COLO829 (cell line): ENCODE data around the gene TMPRSS13.
"Not testable (repeated sequence)": the region's sequence is repeated elsewhere in the genome, so short reads cannot be mapped to it uniquely, and the experiment has no call there.

Experiments used
- DNase-seq: peaks from one replicate; pipeline ENCODE4 v3.0.0; 2012; ENCODE audit warnings: low spot score

TMPRSS13 gene

GRCh38 chr11:117929142-117929915, at the start of gene TMPRSS13:
Gene TMPRSS13, minus strand, starts transcription at chr11:117929402. Its CDS starts 95 bp downstream, at chr11:117929307.
- no peak for DNase-seq

- DNase-seq: no peak
Measured at GRCh38 chr11:117978991-117979390, 49.8 kb upstream of the TMPRSS13 start.

- DNase-seq: not testable (repeated sequence)
Measured at GRCh38 chr11:117978291-117978910, 49.2 kb upstream of the TMPRSS13 start.

- not testable (repeated sequence) for DNase-seq
Measured at GRCh38 chr11:117977612-117978264, 48.5 kb upstream of the TMPRSS13 start.

GRCh38 chr11:117977029-117977428, 47.8 kb upstream of the TMPRSS13 start:
- no peak for DNase-seq

- no peak for DNase-seq
Measured at GRCh38 chr11:117976445-117976844, 47.2 kb upstream of the TMPRSS13 start.

- no peak for DNase-seq
Measured at GRCh38 chr11:117973503-117973860, 44.3 kb upstream of the TMPRSS13 start.

GRCh38 chr11:117972629-117973502, 43.7 kb upstream of the TMPRSS13 start:
- DNase-seq: no peak

GRCh38 chr11:117972044-117972443, 42.8 kb upstream of the TMPRSS13 start:
- no peak for DNase-seq

- no peak for DNase-seq
Measured at GRCh38 chr11:117970400-117971024, 41.3 kb upstream of the TMPRSS13 start.

GRCh38 chr11:117969160-117969991, 40.2 kb upstream of the TMPRSS13 start:
- no peak for DNase-seq

- DNase-seq: no peak
Measured at GRCh38 chr11:117966908-117967307, 37.7 kb upstream of the TMPRSS13 start.

GRCh38 chr11:117962826-117963225, 33.6 kb upstream of the TMPRSS13 start:
- DNase-seq: no peak

GRCh38 chr11:117961896-117962295, 32.7 kb upstream of the TMPRSS13 start:
- DNase-seq: no peak

- DNase-seq: no peak
Measured at GRCh38 chr11:117960406-117960805, 31.2 kb upstream of the TMPRSS13 start.

- DNase-seq: no peak
Measured at GRCh38 chr11:117959438-117960149, 30.4 kb upstream of the TMPRSS13 start.

GRCh38 chr11:117958949-117959348, 29.7 kb upstream of the TMPRSS13 start:
- no peak for DNase-seq

- no peak for DNase-seq
Measured at GRCh38 chr11:117953024-117953671, 23.9 kb upstream of the TMPRSS13 start.
